CD4-positive, alpha-beta T cell (primary cell): ENCODE measurements around the gene MYMK. TPM values are rescaled to one million over a fixed set of nuclear protein-coding genes. Genes with fewer than 3 reads are reported as not detected.

Experiments used
- ATAC-seq: fragments of 200-7000 bp; cut with Tn5 transposase; one replicate; pipeline ENCODE4 v1.10.0; 2022; ENCODE audit warnings: mild to moderate bottlenecking; ENCODE audit not compliant: poor library complexity
- CTCF ChIA-PET: fragments of 350-600 bp; sonication (Branson Sonifier 250); formaldehyde crosslinking; loops from one replicate; lab custom pipeline; 2021; ENCODE audit warnings: antibody characterized with exemption, inconsistent platforms; lab: Charles Lee
- POLR2A ChIA-PET: fragments of 350-600 bp; sonication (Branson Sonifier 250); formaldehyde crosslinking; loops from one replicate; lab custom pipeline; 2021; ENCODE audit warnings: antibody characterized with exemption, inconsistent platforms; lab: Charles Lee
- DNase-seq, 14 experiments: peaks; one replicate each; pipeline ENCODE4 v3.0.0-alpha.2; 2013 to 2020; ENCODE audit warnings: mixed read lengths in 2 of 14
- H3K27ac ChIP-seq, 2 donors: one replicate each; pipeline versions ENCODE4 v1.5.1 to v1.7.0; 2013; ENCODE audit warnings: low read length in 2 of 2, low read depth in 1 of 2, mild to moderate bottlenecking in 1 of 2
- H3K27me3 ChIP-seq, 2 experiments: 1 replicate in 1 of 2; 2 replicates in 1 of 2; pipeline versions ENCODE4 v1.6.1 to v1.7.0; 2013; ENCODE audit warnings: low read length in 2 of 2, control low read depth in 1 of 2, mild to moderate bottlenecking in 1 of 2, moderate library complexity in 1 of 2; ENCODE audit not compliant: insufficient read depth in 2 of 2, control insufficient read depth in 1 of 2
- H3K36me3 ChIP-seq: one replicate; pipeline ENCODE4 v1.6.1; 2013; ENCODE audit warnings: low read length, control low read depth; ENCODE audit not compliant: insufficient read depth
- H3K4me1 ChIP-seq: one replicate; pipeline ENCODE4 v1.6.1; 2013; ENCODE audit warnings: low read length, control low read depth; ENCODE audit not compliant: insufficient read depth
- H3K4me3 ChIP-seq: one replicate; pipeline ENCODE4 v1.5.1; 2013; ENCODE audit warnings: mild to moderate bottlenecking, low read length, moderate library complexity
- H3K9me3 ChIP-seq, 2 experiments: 1 replicate in 1 of 2; 2 replicates in 1 of 2; pipeline versions ENCODE4 v1.6.1 to v1.7.0; 2013; ENCODE audit warnings: low read length in 2 of 2, mild to moderate bottlenecking in 2 of 2, control low read depth in 1 of 2, moderate library complexity in 1 of 2; ENCODE audit not compliant: control insufficient read depth in 1 of 2, insufficient read depth in 1 of 2
- H3K27ac Mint-ChIP-seq: one replicate; pipeline ENCODE4 v1.8.0; 2020; ENCODE audit warnings: mixed read lengths
- H3K27me3 Mint-ChIP-seq: one replicate; pipeline ENCODE4 v1.8.0; 2021; ENCODE audit warnings: mixed read lengths
- H3K36me3 Mint-ChIP-seq: one replicate; pipeline ENCODE4 v1.8.0; 2021; ENCODE audit warnings: low read depth, mixed read lengths
- H3K4me1 Mint-ChIP-seq: one replicate; pipeline ENCODE4 v1.8.0; 2021; ENCODE audit warnings: low read depth, mixed read lengths
- H3K4me3 Mint-ChIP-seq: one replicate; pipeline ENCODE4 v1.8.0; 2020; ENCODE audit warnings: mild to moderate bottlenecking, mixed read lengths
- H3K9me3 Mint-ChIP-seq: one replicate; pipeline ENCODE4 v1.8.0; 2020; ENCODE audit warnings: mixed read lengths
- CTCF ChIP-seq: fragments of 200-600 bp; IDR thresholded peaks from one replicate; pipeline ENCODE4 v1.8.0; 2022; ENCODE audit warnings: antibody characterized with exemption, mild to moderate bottlenecking
- intact Hi-C, 2 experiments: fragments of 100-400 bp; cut with DNase I in 1 of 2; cut with micrococcal nuclease in 1 of 2; formaldehyde crosslinking; loops; one replicate each; pipeline versions ENCODE4 v1.15.1 to v1.9.0; 2023 to 2025; cut with DNase I, micrococcal nuclease
- total RNA-seq, 174 experiments: library from RNA in 2 of 174; stranded (reverse) in 2 of 174; gene quantifications; one replicate each; pipeline ENCODE4 v1.2.3 and lab custom pipeline; 2021 to 2026

The MYMK gene
- total RNA-seq, 2 experiments from 2014 or later, result not detected

GRCh38 chr9:133560944-133561343 is 36.2 kb upstream of the MYMK start:
- H3K4me1 Mint-ChIP-seq, result peaks cover 9% of the 10 kb centered on the region
- no peak for DNase-seq
- ChIA-PET POLR2A (no interaction called here), CTCF (no interaction called here)
- no peaks in the 10 kb centered on the region for H3K27me3 Mint-ChIP-seq
- peaks cover 8% of the 10 kb centered on the region for H3K4me1 ChIP-seq
- no peak overlapping the region for H3K27ac Mint-ChIP-seq
- H3K36me3 ChIP-seq, result no peaks in the 10 kb centered on the region
- intact Hi-C loops, result no loop called here
- H3K9me3 ChIP-seq, result no peaks in the 10 kb centered on the region
- no peaks in the 10 kb centered on the region for H3K36me3 Mint-ChIP-seq
- ATAC-seq, result no peak
- H3K4me3 ChIP-seq, result no peak overlapping the region
- no peaks in the 10 kb centered on the region for H3K9me3 Mint-ChIP-seq
- TF ChIP-seq CTCF, result no peak
- H3K27me3 ChIP-seq, result peaks cover 7 to 9% of the 10 kb centered on the region in 2 experiments
- H3K27ac ChIP-seq, result no peak overlapping the region
- H3K4me3 Mint-ChIP-seq, result no peak overlapping the region

GRCh38 chr9:133560311-133560710 is 35.6 kb upstream of the MYMK start:
- no peak for DNase-seq
- Mint-ChIP-seq H3K27ac (no peak overlapping the region), H3K27me3 (no peaks in the 10 kb centered on the region), H3K4me3 (no peak overlapping the region), H3K9me3 (no peaks in the 10 kb centered on the region), H3K4me1 (peaks cover 9% of the 10 kb centered on the region), H3K36me3 (no peaks in the 10 kb centered on the region)
- H3K36me3 ChIP-seq, result no peaks in the 10 kb centered on the region
- ChIA-PET POLR2A (no interaction called here), CTCF (no interaction called here)
- H3K27ac ChIP-seq, result no peak overlapping the region
- H3K9me3 ChIP-seq, result no peaks in the 10 kb centered on the region
- H3K4me3 ChIP-seq, result no peak overlapping the region
- H3K27me3 ChIP-seq, result peaks cover 9% of the 10 kb centered on the region in 2 experiments
- no peak for ATAC-seq
- no peak for TF ChIP-seq CTCF
- H3K4me1 ChIP-seq, result peaks cover 8% of the 10 kb centered on the region
- intact Hi-C loops, result no loop called here

- Histone ChIP-seq H3K36me3 (no peaks in the 10 kb centered on the region), H3K27ac (no peak overlapping the region), H3K27me3 (peaks cover 9% of the 10 kb centered on the region in 2 experiments), H3K9me3 (no peaks in the 10 kb centered on the region), H3K4me3 (no peak overlapping the region), H3K4me1 (peaks cover 6% of the 10 kb centered on the region)
- Mint-ChIP-seq H3K27me3 (no peaks in the 10 kb centered on the region), H3K4me3 (no peak overlapping the region), H3K27ac (no peak overlapping the region), H3K4me1 (peaks cover 9% of the 10 kb centered on the region), H3K36me3 (no peaks in the 10 kb centered on the region), H3K9me3 (no peaks in the 10 kb centered on the region)
- no peak for TF ChIP-seq CTCF
- ChIA-PET CTCF (no interaction called here), POLR2A (interaction anchor here (0.6 to 0.8 kb wide), 3 partner anchors 72 to 713 kb away, joined by 3 read pairs; no protein-coding TSS in a partner anchor)
- intact Hi-C loops, result no loop called here
- DNase-seq, result peak in 2 of 14 experiments; percentile 11 to 14
- no peak for ATAC-seq
Observed at GRCh38 chr9:133558191-133559126, 33.7 kb upstream of the MYMK start.
